Neutrophil (primary cell): ENCODE results near the gene RPL12.

Source experiments
- H3K27ac ChIP-seq: fragments of 200-600 bp; sonication (generic); 2 replicates; pipeline ENCODE4 v1.5.1; 2016; ENCODE audit warnings: mild to moderate bottlenecking, moderate library complexity
- H3K27me3 ChIP-seq: fragments of 200-600 bp; sonication (generic); 2 replicates; pipeline ENCODE4 v1.6.0; 2016; ENCODE audit warnings: mild to moderate bottlenecking
- H3K36me3 ChIP-seq: fragments of 200-600 bp; sonication (generic); 2 replicates; pipeline ENCODE4 v1.5.1; 2017
- H3K4me1 ChIP-seq, 2 experiments: fragments of 200-600 bp in 1 of 2; sonication (generic) in 1 of 2; 1 replicate in 1 of 2; 2 replicates in 1 of 2; pipeline versions ENCODE4 v1.5.1 to v1.6.1; 2013 to 2016; ENCODE audit warnings: low read depth in 1 of 2, low read length in 1 of 2, mild to moderate bottlenecking in 1 of 2, moderate library complexity in 1 of 2; ENCODE audit not compliant: control insufficient read depth in 1 of 2, insufficient read depth in 1 of 2
- H3K4me3 ChIP-seq, 2 experiments: fragments of 200-600 bp in 1 of 2; sonication (generic) in 1 of 2; 1 replicate in 1 of 2; 2 replicates in 1 of 2; pipeline ENCODE4 v1.5.1; 2013 to 2016; ENCODE audit warnings: low read depth in 1 of 2, low read length in 1 of 2, mild to moderate bottlenecking in 1 of 2, moderate library complexity in 1 of 2
- H3K9me3 ChIP-seq: fragments of 200-600 bp; sonication (generic); 2 replicates; pipeline ENCODE4 v1.5.1; 2016
- CTCF ChIP-seq: fragments of 200-600 bp; sonication (generic); IDR thresholded peaks from 2 replicates; pipeline ENCODE4 v1.5.1; 2016; ENCODE audit warnings: antibody characterized with exemption

Gene RPL12

GRCh38 chr9:127402401-127403090, 48.7 kb downstream of the RPL12 start:
- Histone ChIP-seq H3K27me3 (peaks cover 18% of the 10 kb centered on the region), H3K4me3 (no peak overlapping the region), H3K36me3 (no peaks in the 10 kb centered on the region), H3K9me3 (no peaks in the 10 kb centered on the region), H3K27ac (no peak overlapping the region), H3K4me1 (peaks cover 8 to 11% of the 10 kb centered on the region in 2 experiments)
- no peak for TF ChIP-seq CTCF

- H3K36me3 ChIP-seq: no peaks in the 10 kb centered on the region
- peaks cover 19 to 21% of the 10 kb centered on the region in 2 experiments for H3K4me1 ChIP-seq
- no peaks in the 10 kb centered on the region for H3K9me3 ChIP-seq
- peaks cover 34% of the 10 kb centered on the region for H3K27me3 ChIP-seq
- no peak overlapping the region for H3K4me3 ChIP-seq
- no peak overlapping the region for H3K27ac ChIP-seq
- no peak for TF ChIP-seq CTCF
These were observed 51.4 kb downstream of the RPL12 start for GRCh38 chr9:127399736-127400269.

- peaks cover 37% of the 10 kb centered on the region for H3K27me3 ChIP-seq
- no peak overlapping the region for H3K27ac ChIP-seq
- no peak overlapping the region for H3K4me3 ChIP-seq
- no peaks in the 10 kb centered on the region for H3K36me3 ChIP-seq
- TF ChIP-seq CTCF: no peak
- peaks cover 19 to 21% of the 10 kb centered on the region in 2 experiments for H3K4me1 ChIP-seq
- no peaks in the 10 kb centered on the region for H3K9me3 ChIP-seq
These were observed 52.3 kb downstream of the RPL12 start for GRCh38 chr9:127398715-127399400.

GRCh38 chr9:127398275-127398647, 52.9 kb downstream of the RPL12 start:
- peaks cover 19 to 21% of the 10 kb centered on the region in 2 experiments for H3K4me1 ChIP-seq
- H3K4me3 ChIP-seq: peak overlapping the region; percentile 64 to 95
- peaks cover 37% of the 10 kb centered on the region for H3K27me3 ChIP-seq
- no peaks in the 10 kb centered on the region for H3K9me3 ChIP-seq
- H3K27ac ChIP-seq: no peak overlapping the region
- no peaks in the 10 kb centered on the region for H3K36me3 ChIP-seq
- TF ChIP-seq CTCF: no peak
